Small intestine (tissue), 7 donors: Measurements from ENCODE around the gene LCA5. TPM values are rescaled to one million over a fixed set of nuclear protein-coding genes. Genes with fewer than 3 reads are reported as not detected.

Experiments
- DNase-seq, 2 donors: peaks; one replicate each; pipeline versions ENCODE4 v3.0.0 to v3.0.0-alpha.2; 2013
- FAIRE-seq: peaks from 2 replicates; lab custom pipeline; 2012; peaks lifted over from hg19 to GRCh38; lab: Jason Lieb, UNC
- H3K27ac ChIP-seq, 3 donors: one replicate each; pipeline ENCODE4 v1.5.1; 2013; ENCODE audit warnings: low read length in 2 of 3, mild to moderate bottlenecking in 2 of 3, control low read depth in 1 of 3, inconsistent platforms in 1 of 3, low read depth in 1 of 3, moderate library complexity in 1 of 3
- H3K27me3 ChIP-seq, 3 donors: one replicate each; pipeline ENCODE4 v1.6.1; 2013; ENCODE audit warnings: low read length in 3 of 3, inconsistent platforms in 1 of 3; ENCODE audit not compliant: control insufficient read depth in 3 of 3, insufficient read depth in 3 of 3
- H3K36me3 ChIP-seq, 3 donors: one replicate each; pipeline ENCODE4 v1.6.1; 2013; ENCODE audit warnings: low read length in 3 of 3, inconsistent platforms in 1 of 3, low read depth in 1 of 3, mild to moderate bottlenecking in 1 of 3, moderate library complexity in 1 of 3; ENCODE audit not compliant: control insufficient read depth in 3 of 3, insufficient read depth in 2 of 3
- H3K4me1 ChIP-seq, 3 donors: one replicate each; pipeline ENCODE4 v1.6.1; 2013; ENCODE audit warnings: low read length in 2 of 3, inconsistent platforms in 1 of 3, low read depth in 1 of 3, mild to moderate bottlenecking in 1 of 3, moderate library complexity in 1 of 3; ENCODE audit not compliant: control insufficient read depth in 3 of 3, insufficient read depth in 2 of 3
- H3K4me3 ChIP-seq, 3 donors: one replicate each; pipeline ENCODE4 v1.5.1; 2013; ENCODE audit warnings: low read length in 3 of 3, control low read depth in 1 of 3, inconsistent platforms in 1 of 3, low read depth in 1 of 3, mild to moderate bottlenecking in 1 of 3, moderate library complexity in 1 of 3
- H3K9me3 ChIP-seq, 2 donors: one replicate each; pipeline ENCODE4 v1.6.1; 2013; ENCODE audit warnings: low read depth in 1 of 2, low read length in 1 of 2; ENCODE audit not compliant: control insufficient read depth in 2 of 2, insufficient read depth in 1 of 2
- WGBS, 3 donors: extraction: QIAGEN DNeasy Blood & Tissue Kit; methylation state at CpG; one replicate each; pipeline ENCODE4 v1.1.7; 2013; 5-methylcytosine and 5-hydroxymethylcytosine counted together
- polyA plus RNA-seq, 4 donors: library from polyadenylated mRNA; stranded (reverse) in 3 of 4; unstranded in 1 of 4; fragments of 200-250 nt in 3 of 4; fragments of 120-200 nt in 1 of 4; gene quantifications; one replicate each; pipeline versions ENCODE4 v1.2.1 to v1.2.3, GENCODE V29; 2013
- donor health status: healthy with polysubstance abuse.
- donor health status: control.
- donor health status: control.
- donor health status: Bipolar disorder and iron deficiency.
- donor health status: healthy.

Gene LCA5
- polyA plus RNA-seq, 4 donors, result 0.27 to 3.3 (median 1.1) TPM; not detected in 1

DNA sequence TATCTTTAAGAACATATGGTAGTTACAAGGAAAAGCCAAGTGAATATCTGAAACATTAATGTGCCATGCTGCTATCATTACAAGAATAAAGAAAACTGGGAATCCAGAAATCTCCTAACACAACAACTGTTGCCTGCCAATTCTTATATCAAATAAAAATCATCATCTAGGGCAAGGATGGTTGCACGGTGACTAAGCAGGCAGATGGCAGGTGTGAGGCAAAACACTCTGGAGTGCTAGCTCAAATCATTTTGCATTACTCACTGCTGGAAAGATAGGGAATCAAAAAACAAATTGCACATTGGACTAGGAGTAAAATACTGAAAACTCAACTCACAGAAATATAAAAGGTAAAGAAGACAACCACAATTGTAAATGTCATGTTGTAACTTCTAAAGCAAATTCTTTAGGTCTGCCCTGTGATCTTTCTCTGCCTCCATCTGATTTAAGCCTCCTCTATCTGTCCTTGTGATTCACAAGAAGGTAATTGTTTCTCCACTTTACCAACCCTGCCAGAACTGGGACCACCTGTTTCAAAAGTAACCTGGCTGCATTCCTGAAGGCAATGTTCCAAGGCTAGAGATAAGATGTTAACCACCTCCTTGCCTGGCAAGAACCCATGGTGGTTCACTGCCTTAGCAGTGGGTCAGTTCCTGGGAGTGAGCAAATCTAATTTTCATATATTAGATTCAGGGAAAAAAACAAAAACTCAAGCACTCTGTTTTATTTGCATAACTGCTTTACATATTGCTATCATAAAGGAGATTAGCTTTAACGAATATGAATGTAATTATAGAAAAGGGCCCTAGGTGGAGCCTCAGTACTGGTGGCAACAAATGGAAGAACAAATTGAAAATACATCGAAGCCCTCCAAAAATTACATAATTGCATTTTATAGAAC is 33.1 kb upstream of the LCA5 start:
- Histone ChIP-seq H3K36me3 (no peaks in the 10 kb centered on the region), H3K9me3 (no peaks in the 10 kb centered on the region), H3K27me3 (no peaks in the 10 kb centered on the region), H3K4me3 (peak overlapping the region in 1 of 3 donors; percentile 21), H3K4me1 (peaks cover 0 to 17% (median 0%) of the 10 kb centered on the region in 3 donors), H3K27ac (peak overlapping the region in 2 of 3 donors; percentile 28 to 76)
- 5 to 24% (median 15%) methylated on average over 3 of the region's 3 CpGs for WGBS, 3 donors
- FAIRE-seq (peak; percentile 87), DNase-seq (peak; percentile 84 to 94)

DNA sequence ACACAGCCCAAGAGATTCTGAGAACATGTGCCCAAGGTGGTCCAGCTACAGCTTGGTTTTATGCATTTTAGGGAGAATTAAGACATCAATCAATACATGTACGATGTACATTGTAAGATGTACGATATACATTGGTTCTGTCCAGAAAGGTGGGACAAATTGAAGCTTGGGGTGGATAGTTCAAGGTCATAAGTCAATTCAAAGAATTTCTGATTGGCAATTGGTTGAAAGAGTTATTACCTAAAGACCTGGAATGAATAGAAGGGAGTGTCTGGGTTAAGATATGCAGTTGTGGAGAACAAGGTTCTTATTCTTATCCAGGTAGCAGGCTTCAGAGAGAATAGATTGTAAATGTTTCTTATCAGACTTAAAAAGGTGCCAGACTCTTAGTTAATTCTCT is 31.8 kb upstream of the LCA5 start:
- no peak overlapping the region for H3K4me3 ChIP-seq
- peaks cover 0 to 17% (median 0%) of the 10 kb centered on the region in 3 donors for H3K4me1 ChIP-seq
- no peaks in the 10 kb centered on the region for H3K27me3 ChIP-seq
- 24 to 77% (median 47%) methylated on average over 2 of the region's 2 CpGs for WGBS, 3 donors
- H3K27ac ChIP-seq, result peak overlapping the region; percentile 20 to 78 (median 76)
- H3K36me3 ChIP-seq, result no peaks in the 10 kb centered on the region
- DNase-seq (peak; percentile 59 to 76), FAIRE-seq (no peak)
- no peaks in the 10 kb centered on the region for H3K9me3 ChIP-seq

DNA sequence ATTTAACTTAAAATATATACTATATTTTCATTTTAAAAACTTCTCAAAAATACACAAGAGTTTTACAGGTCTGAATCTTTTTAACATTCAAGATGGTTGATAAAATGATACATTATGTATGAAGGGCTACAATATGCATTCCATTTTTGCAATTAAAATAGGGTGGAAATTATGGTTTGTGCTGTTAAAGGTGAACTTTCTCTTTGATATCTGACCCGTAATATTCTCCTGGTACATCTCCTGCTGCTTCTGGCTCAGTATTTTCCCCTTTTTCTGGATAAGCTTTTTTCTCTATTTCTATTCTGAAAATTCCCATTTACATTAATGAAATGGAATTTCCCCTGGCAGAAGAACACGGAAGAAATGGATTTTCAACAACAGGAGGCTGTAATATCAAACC is 27.4 kb upstream of the LCA5 start:
- Histone ChIP-seq H3K36me3 (no peaks in the 10 kb centered on the region), H3K4me3 (no peak overlapping the region), H3K4me1 (peaks cover 0 to 8% (median 0%) of the 10 kb centered on the region in 3 donors), H3K9me3 (no peaks in the 10 kb centered on the region), H3K27me3 (no peaks in the 10 kb centered on the region), H3K27ac (no peak overlapping the region)
- DNase-seq (no peak), FAIRE-seq (no peak)
- WGBS, 3 donors, result 71 to 77% (median 73%) methylated on average over 2 of the region's 2 CpGs

DNA sequence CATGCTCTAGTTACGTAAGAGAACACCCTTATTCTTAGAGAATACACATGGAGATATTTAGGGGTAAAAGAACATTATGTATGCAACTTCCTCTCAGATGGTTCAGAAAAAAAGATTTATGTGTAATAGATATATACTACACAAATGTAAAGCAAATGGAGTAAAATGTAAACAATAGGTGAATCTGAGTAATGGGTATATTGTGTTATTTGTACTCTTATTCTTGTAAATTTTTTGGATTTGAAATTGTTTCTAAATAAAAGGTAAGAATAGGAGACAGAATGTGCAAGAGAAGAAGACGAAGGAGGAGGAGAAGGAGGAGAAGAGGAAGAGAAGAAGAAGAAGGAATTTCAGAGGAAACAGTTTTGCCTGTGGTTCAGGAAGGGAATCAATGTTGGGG is 22.5 kb upstream of the LCA5 start:
- WGBS, 3 donors, result 93 to 97% (median 96%) methylated on average over 2 of the region's 2 CpGs
- DNase-seq (no peak), FAIRE-seq (no peak)
- no peak overlapping the region for H3K27ac ChIP-seq
- H3K36me3 ChIP-seq, result no peaks in the 10 kb centered on the region
- H3K27me3 ChIP-seq, result no peaks in the 10 kb centered on the region
- no peak overlapping the region for H3K4me3 ChIP-seq
- no peaks in the 10 kb centered on the region for H3K4me1 ChIP-seq
- no peaks in the 10 kb centered on the region for H3K9me3 ChIP-seq

DNA sequence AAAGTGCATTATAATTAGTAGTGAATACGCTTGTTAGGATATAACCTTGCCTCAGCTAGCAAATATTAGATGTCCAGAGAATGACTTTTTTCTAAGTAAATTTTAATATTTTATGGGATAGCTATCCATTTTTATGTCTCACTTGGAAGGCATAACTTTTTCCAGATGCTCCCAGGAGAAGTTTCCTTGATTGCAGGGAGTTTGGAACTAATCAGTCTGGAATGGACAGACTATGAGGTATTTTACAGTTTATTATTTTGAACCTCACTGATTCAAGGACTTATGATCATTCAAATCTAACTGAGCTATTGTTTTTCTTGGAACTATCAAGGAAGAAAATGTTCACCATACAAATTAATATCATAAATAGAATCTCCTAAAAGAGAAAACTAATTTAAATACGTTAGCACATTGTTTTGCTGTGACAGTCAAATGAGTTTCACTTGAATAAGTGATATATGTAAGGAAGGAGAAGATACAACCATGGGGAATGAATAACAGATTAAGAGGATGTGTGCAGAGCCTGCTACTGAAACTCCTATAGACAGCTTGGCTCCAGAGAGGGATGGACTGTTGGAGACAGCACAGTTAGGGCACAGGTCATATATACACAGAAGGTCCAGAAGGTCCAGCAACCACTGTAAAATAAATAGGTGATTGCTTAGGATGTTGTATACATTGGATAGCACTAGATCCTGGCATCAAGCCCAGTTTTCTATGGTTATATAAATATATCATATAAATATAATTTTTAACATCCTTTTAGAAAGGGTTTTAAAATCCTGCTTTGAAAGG is 20.6 kb upstream of the LCA5 start:
- WGBS, 3 donors, result 87 to 91% (median 88%) methylated on average over 2 of the region's 2 CpGs
- Histone ChIP-seq H3K4me3 (no peak overlapping the region), H3K27me3 (no peaks in the 10 kb centered on the region), H3K27ac (no peak overlapping the region), H3K9me3 (no peaks in the 10 kb centered on the region), H3K4me1 (no peaks in the 10 kb centered on the region), H3K36me3 (no peaks in the 10 kb centered on the region)
- FAIRE-seq, result no peak
- peak in 1 of 2 donors; percentile 8 for DNase-seq

DNA sequence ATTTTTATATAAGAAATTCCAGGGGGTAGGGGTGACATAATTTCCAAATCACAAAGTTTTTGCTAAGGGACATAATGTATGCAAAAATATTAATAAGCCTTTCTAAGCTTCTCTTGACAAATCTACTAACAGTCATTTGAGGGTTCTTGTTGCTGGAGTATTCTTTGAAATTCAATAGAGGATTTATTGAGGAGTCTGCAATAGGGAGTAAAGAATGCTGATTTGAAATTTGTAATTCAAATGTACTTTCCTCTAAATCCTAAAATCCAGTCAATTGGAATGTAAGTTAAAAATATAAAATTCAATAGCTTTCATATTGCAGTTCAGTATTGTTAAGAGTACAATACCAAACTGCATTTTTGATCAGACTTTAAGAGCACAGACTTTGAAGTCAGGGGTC is 17.1 kb upstream of the LCA5 start:
- H3K36me3 ChIP-seq, result peaks cover 0 to 2% (median 0%) of the 10 kb centered on the region in 3 donors
- H3K9me3 ChIP-seq, result no peaks in the 10 kb centered on the region
- no peaks in the 10 kb centered on the region for H3K27me3 ChIP-seq
- no peak overlapping the region for H3K4me3 ChIP-seq
- H3K27ac ChIP-seq, result no peak overlapping the region
- DNase-seq (no peak), FAIRE-seq (no peak)
- H3K4me1 ChIP-seq, result no peaks in the 10 kb centered on the region

DNA sequence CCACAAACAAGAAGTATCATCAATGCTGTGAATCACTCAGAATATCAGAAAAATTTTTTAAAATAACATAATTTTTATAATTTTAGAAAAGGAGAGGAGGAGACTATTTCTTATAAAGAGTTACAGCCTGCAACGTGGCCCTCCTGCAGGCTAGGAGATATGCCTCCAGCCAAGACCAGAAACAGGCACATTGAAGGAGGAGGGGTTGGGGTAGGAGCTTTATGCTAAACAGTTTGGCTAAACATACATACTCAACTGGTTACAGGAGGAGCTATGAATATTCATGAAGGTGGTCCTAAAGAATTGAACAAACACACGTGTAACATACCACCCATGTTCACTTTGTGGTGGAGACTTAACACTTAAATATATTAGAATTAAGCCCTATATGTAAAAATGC is 14.2 kb upstream of the LCA5 start:
- FAIRE-seq (no peak), DNase-seq (no peak)
- Histone ChIP-seq H3K27me3 (no peaks in the 10 kb centered on the region), H3K27ac (no peak overlapping the region), H3K4me3 (no peak overlapping the region), H3K9me3 (no peaks in the 10 kb centered on the region), H3K4me1 (no peaks in the 10 kb centered on the region), H3K36me3 (peaks cover 0 to 7% (median 2%) of the 10 kb centered on the region in 3 donors)
- WGBS, 3 donors, result 72 to 84% (median 80%) methylated on average over 2 of the region's 2 CpGs

DNA sequence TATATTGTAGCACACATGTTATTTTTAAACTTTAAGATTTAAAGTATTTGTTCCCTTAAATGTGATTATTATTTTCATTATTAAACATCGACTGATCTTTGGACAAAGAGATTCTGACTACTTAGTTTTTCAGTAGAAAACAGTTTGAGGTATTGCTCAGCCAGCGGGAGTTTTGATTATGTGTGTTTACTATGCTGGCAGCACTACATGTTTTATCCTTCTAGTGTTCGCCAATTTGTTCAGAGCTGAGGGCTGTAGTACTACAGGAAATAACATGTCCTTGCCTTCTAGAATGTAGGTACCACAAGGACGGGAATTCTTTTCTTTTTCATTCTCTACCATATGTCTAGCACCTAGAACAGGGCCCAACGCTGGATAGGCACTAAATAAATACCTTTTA is 11.1 kb upstream of the LCA5 start:
- no peak overlapping the region for H3K4me3 ChIP-seq
- no peaks in the 10 kb centered on the region for H3K27me3 ChIP-seq
- FAIRE-seq, result no peak
- H3K4me1 ChIP-seq, result peaks cover 0 to 8% (median 8%) of the 10 kb centered on the region in 3 donors
- 83 to 90% (median 85%) methylated on average over 5 of the region's 5 CpGs for WGBS, 3 donors
- peaks cover 0 to 7% (median 2%) of the 10 kb centered on the region in 3 donors for H3K36me3 ChIP-seq
- no peaks in the 10 kb centered on the region for H3K9me3 ChIP-seq
- H3K27ac ChIP-seq, result no peak overlapping the region
- no peak for DNase-seq
